ENCODE results near the gene DOCK3.
A peak's percentile ranks its signal among the peaks of the same experiment; 100 is the strongest.

DOCK3 gene
- total RNA-seq = 27.3 to 123 (median 61.6) reads per million in 18 experiments

DNA sequence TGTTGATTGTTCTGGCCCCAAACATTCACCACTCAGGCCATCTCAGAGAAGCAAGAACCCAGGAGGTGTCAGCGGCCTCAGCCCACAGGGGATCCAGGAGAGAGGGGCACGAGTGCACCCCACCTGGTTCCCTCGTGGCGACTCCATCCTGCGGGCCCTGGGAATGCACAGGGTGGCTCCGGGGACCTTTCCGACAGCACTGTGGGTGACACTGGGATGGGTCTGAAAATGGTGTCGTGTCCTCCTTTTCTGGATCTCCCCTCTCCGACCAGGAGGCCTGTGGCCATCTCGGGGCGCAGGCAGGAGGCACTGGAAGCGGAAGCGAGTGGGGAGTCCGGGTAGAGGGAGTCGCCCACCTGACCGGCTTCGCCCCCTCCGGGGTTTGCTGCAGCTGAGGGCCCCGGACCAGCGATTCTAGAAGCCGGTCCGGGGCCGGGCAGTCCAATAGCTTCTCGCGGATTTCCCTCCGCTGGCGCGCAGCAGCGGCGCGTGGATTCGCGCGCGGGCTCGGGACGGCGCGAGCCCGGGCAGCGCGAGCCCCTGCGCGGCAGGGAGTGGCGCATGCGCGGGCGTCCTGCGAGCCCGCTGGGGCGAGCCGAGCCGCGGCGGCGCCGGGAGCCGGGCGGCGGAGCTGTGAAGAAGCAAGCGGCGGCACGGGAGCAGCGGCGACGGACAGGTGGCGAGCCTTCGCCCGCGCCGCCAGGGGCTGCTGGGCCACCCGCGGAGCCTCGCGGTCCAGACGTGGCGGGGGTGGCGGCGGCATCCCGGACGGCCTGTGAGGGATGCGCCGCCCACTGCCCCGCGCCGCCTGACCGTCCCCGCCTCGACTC lies at the start of gene DOCK3:
TSS of gene DOCK3 (plus strand) at position 579 of the 830 bp plus-strand sequence. CDS start 337 bp downstream, outside the sequence.
- DNase-seq = peak; percentile 53 to 79

DNA sequence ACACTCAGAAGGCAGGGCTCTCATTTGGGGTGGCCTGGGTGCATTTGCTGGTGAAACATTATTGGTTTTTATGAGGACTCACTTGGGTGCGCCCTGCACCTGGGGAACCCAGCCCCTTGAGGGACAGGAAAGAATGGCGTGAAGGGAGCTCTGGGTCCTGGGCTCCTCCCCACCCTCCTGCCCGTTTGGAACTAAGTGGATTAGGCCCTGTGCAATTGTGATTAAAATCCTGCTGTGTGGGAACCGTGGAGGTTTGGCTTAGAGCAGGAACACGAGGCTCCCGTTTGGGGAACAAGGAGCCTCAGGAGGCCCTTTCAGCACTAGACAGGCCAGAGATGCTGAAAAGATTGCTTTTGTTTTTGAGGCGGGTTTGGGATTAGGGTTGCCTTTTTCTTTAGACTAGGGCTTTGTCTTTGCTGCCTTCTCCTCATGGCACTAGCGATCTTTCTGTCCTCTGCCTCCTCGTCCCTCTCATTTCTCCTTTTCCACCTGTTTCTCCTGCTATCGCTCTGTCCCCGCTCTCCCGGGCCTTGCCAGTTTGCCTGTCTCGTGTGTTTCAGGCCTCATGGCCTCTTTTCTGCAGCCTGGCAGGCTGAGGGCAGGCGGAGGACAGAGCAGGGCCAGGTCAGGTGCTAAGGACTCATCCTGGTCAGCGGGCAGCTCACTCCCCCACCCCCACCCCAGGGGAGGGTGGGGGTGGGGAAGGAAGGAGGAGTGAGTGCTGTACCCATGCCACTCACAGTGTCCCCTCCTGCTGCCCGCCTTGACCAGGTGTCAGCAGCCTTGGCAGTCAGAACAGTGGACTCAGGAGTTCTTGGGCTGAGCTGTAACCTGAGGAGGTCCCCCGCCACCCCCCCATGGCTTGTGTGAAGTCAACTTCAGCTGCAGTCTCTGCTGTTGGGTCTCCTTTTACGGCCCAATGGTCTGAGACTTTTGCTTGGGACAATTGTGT lies 49.2 kb upstream of the DOCK3 start:
- no peak for DNase-seq

- DNase-seq = no peak
These were observed 48.3 kb upstream of the DOCK3 start for GRCh38 chr3:50626401-50626800.

DNA sequence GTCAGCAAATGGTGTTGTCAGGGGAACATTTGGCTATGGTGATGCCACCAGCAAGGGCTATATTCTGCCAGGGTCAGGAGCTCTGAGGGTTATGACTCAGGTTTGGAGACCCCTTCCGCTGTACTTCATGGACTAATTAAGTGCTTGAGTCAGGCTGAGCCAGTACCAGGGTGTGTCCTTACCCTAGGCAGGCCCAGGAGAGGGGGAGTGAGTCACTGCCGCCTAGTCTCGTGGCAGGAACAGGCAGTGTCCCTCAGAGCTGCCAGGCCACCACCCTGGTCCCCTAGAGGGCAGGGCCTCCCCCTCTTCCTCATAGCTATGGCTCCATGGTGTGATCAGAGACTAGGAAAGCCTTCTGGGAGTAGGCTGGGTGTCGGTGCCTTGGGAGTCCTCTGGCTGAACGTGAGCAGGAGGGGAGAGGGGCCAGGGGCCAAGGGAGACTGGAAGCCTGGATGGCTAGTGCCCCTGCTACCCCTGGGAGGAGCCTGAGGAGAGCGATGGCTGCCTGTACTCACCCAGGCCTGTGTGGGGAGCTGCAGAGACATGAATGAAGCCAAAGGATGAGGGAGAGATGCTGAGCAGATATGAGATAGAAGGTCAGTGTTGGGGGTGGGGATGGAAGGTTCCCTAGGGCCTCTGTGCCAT lies 47.2 kb upstream of the DOCK3 start:
- peak; percentile 86 to 88 for DNase-seq

GRCh38 chr3:50628601-50629000 lies 46.1 kb upstream of the DOCK3 start:
- no peak for DNase-seq

DNA sequence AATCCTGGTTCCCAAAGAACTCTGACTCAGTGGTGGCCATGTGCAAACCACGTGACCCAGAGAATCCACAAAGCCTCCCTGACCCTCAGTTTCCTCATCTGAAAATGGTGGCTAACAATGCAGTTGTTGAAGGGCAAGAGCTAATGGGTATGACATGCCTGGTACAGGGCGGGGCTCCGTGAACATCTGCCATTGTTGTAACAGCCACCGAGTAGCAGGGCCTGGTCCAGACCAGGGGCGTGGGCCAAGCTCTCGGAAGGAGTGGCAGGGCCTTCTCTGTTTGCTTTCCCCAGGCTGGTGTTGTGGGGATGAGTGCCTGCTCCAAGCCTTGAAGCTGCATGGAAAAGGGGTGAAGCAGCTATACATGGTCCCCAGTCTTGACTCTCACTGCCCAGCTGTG lies 44.3 kb upstream of the DOCK3 start:
- no peak for DNase-seq

GRCh38 chr3:50630877-50631276 lies 43.9 kb upstream of the DOCK3 start:
- no peak for DNase-seq

GRCh38 chr3:50632450-50632849 lies 42.3 kb upstream of the DOCK3 start:
- DNase-seq = peak; percentile 78

DNA sequence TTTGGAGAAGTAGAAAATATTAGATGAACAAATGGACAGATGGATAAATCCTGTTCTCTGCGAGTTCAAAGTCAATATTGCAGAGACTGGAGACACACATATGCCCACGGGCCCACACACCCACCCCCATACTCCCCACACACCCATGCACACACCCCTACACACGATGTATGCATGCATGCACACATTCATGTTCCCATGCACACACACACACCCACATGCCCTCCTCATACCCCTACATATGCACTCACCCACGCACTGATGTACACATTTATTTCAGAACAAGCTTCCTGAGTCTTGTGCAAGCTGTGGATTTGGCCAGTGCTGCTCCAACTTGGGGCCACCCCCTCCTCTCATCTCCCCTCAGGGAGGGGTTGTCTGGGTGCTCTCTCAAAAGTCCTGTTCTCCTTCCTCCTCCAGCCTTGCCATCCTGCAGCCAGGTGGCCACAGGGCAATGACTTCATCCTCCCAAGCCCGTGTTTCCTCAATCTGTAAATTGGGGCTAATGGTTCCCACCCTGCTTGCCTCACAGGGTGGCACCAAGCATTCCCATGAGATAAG lies 41.4 kb upstream of the DOCK3 start:
- peak; percentile 43 to 67 for DNase-seq

DNA sequence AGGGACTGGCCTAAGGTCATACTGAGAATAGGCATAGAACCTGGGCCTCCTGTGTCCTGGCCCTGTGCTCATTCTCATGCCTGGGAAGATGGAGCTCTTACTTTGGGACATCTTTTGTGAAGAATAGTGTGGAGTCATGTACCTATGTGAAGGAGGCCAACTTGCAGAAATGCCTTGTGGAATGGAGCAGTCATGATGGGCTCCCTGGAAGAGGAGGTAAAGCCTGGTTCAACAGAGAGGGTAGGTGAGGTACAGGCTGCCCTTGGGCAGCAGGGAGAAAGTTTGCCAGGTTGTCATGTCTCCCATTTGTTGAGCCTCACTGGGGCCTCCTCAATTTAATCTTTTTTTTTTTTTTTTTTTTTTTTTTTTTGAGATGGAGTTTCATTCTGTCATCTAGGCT lies 39.7 kb upstream of the DOCK3 start:
- no peak for DNase-seq

DNA sequence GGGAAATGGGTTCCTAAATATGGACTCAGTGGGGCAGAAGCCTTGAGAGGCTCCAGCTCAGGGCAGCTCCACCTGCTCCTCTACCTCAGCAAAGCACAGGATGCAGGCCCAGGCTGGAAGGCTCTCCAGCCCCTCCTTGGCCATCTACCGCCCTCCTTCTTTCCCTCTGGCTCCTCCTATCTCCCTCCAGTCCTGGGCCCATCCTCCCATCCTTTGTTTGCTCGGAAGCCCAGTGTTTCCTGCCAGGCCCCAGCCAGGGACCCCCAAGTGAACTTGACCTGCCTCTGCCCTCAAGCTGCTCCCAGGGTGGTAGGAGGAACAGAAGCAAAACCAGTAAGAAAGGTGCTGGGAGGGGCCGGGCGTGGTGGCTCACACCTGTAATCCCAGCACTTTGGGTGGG lies 37.7 kb upstream of the DOCK3 start:
- DNase-seq = no peak

DNA sequence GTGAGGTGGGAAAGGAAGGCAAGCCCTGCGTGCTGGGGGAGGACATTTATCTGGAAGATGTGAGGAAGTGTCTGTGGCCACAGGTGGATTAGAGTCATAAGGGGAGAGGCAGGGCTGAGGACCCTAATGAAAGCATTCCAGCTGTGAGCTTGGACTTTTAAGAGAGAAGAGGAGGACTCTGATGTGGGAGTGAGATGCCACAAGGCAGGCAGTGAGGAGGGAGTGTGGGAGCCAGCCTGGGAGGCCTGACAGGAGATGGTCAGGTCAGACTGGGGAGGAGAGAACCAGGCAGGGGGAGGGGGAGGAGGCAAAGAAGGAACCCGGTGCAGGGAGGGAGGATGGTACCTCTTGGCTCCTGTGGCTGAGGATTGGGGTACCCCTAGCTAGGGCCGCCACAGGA lies 36.8 kb upstream of the DOCK3 start:
- DNase-seq = no peak

- DNase-seq = peak in 1 of 2 donors; percentile 71
These were observed 35.7 kb upstream of the DOCK3 start for GRCh38 chr3:50639055-50639494.

GRCh38 chr3:50642382-50642781 lies 32.3 kb upstream of the DOCK3 start:
- no peak for DNase-seq

DNA sequence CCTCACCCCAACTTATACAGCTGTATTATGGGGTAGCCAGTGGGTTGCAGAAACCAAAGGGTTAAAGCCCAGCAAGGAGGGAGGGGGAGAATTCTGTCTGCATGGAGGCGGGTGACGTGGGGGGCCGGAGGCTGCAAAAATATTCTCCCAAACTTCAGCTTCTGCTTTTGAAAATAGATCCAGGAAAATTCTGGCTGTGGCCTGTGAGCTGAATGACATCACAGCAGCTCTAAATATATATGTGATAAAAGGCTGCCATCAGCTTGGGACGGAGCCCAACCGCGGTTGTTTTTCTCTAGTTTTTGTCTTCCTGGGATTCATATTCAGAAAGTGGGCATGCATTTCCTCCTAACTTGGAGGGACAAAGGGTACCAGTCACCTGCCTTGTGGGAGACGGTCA lies 30.2 kb upstream of the DOCK3 start:
- no peak for DNase-seq

DNA sequence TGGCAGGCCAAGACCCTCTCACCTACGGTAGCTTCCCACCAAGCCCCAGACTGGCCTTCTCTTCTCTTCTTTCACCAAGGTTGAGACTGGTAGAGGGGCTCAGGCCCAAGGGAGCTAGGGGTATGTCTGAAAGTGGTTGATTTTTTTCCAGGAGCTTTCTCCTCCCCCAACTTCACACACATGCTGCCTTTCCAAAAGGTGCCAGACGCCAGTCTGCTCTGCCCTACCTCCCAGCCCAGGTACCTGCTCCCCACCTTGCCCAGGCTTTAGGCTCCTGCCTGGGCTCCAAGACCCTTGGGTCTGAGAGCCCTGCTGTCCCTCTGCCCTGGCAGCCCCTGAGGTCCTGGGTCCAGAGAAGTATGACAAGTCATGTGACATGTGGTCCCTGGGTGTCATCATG lies 29.3 kb upstream of the DOCK3 start:
- DNase-seq = no peak

- DNase-seq = no peak
These were observed 26.4 kb upstream of the DOCK3 start for GRCh38 chr3:50648313-50648712.

DNA sequence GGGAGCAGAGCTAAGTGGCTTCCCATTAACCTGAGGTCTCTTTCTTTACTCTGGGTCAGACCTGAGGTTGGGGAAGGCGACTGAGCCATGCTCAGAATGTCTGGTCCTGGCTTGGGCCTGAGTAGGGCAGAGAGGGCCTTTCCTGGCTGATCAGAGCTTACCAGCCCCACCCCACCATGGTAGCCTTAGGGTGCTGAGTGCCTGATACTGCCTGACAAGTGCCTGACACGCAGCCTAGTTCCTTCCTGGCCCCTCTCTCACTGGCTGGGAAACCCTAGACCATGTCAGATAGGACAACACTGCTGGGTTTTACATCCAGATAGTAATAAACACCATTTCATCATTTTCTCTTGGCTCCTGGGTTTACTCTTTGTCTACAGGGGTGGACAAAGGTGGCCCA lies 25.8 kb upstream of the DOCK3 start:
- no peak for DNase-seq

DNA sequence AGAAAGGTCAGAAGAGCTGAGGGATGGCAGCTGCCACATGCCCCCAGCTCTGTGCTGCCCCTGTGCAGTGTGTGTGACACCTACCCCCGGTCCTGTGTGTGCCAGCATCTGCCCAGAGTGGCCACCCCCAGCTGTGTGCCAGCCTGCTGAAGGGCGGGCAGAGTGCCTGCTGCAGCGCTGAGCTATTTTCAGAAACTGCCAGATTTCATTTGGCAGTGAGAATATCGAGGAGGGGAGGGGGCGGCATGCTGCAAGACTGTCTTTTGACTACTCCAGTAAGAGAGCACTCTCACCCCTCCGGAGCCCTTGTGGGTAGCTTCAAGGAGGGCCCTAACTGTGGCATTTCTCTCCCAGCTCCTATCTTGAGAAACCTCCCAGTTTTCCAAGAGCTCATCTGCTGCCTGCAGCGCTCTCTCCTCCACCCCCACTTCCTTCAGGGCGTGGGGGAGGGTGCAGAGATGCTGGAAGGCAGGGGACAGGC lies 25.2 kb upstream of the DOCK3 start:
- DNase-seq = no peak

DNA sequence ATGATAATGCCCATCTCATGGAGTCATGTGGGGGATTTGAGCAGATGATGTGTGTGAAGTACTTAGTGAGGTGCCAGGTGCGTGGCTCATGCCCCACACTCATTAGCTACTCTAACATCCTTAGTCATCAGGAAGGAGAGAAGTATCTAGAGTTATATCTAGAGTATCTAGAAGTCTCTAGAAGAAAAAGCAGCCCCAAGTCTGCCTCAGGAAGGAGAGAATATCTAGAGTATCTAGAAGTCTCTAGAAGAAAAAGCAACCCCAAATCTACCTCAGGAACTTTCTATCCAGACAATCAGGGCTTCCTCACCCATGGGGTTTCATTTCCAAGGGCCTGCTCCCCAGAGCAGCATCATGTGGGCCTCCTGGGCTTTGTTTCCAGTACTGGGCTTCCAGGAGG lies 24.7 kb upstream of the DOCK3 start:
- no peak for DNase-seq

GRCh38 chr3:50651445-50651844 lies 23.3 kb upstream of the DOCK3 start:
- no peak for DNase-seq

- DNase-seq = no peak
These were observed 22.7 kb upstream of the DOCK3 start for GRCh38 chr3:50651920-50652529.
